Measurements from ENCODE around the gene PPM1N. TPM values are rescaled to one million over a fixed set of nuclear protein-coding genes. Genes with fewer than 3 reads are reported as not detected.

The PPM1N gene
- total and polyA plus RNA-seq, 2 of the 13 experiments (the other 11 are each of a cell fraction or from before 2014, with no cell fraction given): 0.31 to 1.8 TPM

DNA sequence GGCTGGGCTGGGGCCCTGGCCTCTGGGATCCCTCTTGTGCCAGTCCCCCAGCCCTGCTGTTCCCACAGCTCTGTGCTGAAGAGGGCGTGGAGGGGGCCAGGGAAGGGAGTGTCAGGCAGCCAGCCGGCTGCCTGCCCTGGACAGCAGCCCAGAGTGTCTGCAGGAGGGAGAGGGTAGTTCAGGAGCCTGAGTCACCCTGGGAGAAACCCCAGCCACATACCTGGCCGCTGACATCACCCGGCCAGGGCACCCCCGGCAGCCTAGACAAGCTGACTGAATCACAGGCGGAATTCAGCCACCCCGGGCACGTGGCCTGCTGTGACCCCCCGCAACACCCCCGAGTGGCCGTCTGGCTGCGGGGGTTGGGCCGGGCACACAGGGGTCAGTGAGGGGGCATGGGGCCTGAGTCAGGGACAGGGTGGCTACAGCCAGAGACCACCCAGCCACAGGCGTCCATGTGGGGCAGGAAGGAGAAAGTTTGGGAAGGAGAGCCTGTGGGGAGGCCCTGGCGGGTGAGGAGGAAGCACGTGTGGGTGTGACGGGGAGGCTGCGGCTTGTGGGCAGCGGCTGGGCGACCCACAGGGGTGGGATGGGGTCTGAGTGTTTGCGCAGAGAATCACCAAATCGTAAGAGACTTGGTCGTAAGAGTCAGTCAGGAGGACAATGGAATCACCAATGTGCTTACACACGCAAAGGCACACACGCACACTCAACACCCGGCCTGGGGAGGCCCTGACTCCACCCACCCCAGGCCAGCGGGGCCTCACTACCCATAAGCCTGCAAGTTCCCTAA is 42.3 kb upstream of the PPM1N start (continued):
- TF ChIP-seq, protein P1, sequence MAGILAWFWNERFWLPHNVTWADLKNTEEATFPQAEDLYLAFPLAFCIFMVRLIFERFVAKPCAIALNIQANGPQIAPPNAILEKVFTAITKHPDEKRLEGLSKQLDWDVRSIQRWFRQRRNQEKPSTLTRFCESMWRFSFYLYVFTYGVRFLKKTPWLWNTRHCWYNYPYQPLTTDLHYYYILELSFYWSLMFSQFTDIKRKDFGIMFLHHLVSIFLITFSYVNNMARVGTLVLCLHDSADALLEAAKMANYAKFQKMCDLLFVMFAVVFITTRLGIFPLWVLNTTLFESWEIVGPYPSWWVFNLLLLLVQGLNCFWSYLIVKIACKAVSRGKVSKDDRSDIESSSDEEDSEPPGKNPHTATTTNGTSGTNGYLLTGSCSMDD (CRISPR knock-in tag; IDR thresholded peaks at IDR 0.05): no peak
- TF ChIP-seq, protein P2, sequence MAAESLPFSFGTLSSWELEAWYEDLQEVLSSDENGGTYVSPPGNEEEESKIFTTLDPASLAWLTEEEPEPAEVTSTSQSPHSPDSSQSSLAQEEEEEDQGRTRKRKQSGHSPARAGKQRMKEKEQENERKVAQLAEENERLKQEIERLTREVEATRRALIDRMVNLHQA (CRISPR knock-in tag; IDR thresholded peaks at IDR 0.05): no peak
- TF ChIP-seq MYC (CRISPR knock-in tag; IDR thresholded peaks at IDR 0.05; ENCODE audit: borderline replicate concordance) (peak; percentile 94), TBX2 (CRISPR knock-in tag; IDR thresholded peaks at IDR 0.05; ENCODE audit: borderline replicate concordance) (peak; percentile 83; the same call in 1 of the 2 replicates), ZNF761 (CRISPR knock-in tag; conservative IDR thresholded peaks at IDR 0.05) (no peak; the same call in 1 of the 2 replicates), ZNF224 (CRISPR knock-in tag; IDR thresholded peaks at IDR 0.05) (no peak), AGO2 (optimal IDR thresholded peaks at IDR 0.05; ENCODE audit: low read depth, low read length) (no peak), RXRB (CRISPR knock-in tag; IDR thresholded peaks at IDR 0.05; ENCODE audit: borderline replicate concordance) (peak; percentile 94), MIER3 (CRISPR knock-in tag; IDR thresholded peaks at IDR 0.05; ENCODE audit: borderline replicate concordance) (0 out of 2 replicates have a peak, but pooled peaks have one; percentile 23), ZNF274 (CRISPR knock-in tag; IDR thresholded peaks at IDR 0.05) (no peak), ZNF329 (CRISPR knock-in tag; IDR thresholded peaks at IDR 0.05; ENCODE audit: low read depth) (no peak), MED1 (CRISPR knock-in tag; IDR thresholded peaks at IDR 0.05) (peak; percentile 87), SOX5 (CRISPR knock-in tag; IDR thresholded peaks at IDR 0.05; ENCODE audit: borderline replicate concordance) (peak; percentile 68; the same call in 1 of the 2 replicates), POLR2A (IDR thresholded peaks at IDR 0.05; ENCODE audit: insufficient read depth in 1 of 2, low read depth in 2 of 2, low read length in 2 of 2) (no peak; a peak in 2 of 4 replicates), ZNF12 (CRISPR knock-in tag; IDR thresholded peaks at IDR 0.05) (no peak), ZNF335 (CRISPR knock-in tag; IDR thresholded peaks at IDR 0.05) (peak; percentile 63; the same call in 1 of the 2 replicates)
- TF ChIP-seq, protein P3, sequence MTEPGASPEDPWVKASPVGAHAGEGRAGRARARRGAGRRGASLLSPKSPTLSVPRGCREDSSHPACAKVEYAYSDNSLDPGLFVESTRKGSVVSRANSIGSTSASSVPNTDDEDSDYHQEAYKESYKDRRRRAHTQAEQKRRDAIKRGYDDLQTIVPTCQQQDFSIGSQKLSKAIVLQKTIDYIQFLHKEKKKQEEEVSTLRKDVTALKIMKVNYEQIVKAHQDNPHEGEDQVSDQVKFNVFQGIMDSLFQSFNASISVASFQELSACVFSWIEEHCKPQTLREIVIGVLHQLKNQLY (CRISPR knock-in tag; IDR thresholded peaks at IDR 0.05): peak; percentile 74
- TF ChIP-seq, protein P4, sequence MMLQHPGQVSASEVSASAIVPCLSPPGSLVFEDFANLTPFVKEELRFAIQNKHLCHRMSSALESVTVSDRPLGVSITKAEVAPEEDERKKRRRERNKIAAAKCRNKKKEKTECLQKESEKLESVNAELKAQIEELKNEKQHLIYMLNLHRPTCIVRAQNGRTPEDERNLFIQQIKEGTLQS (CRISPR knock-in tag; IDR thresholded peaks at IDR 0.05): peak; percentile 100
- TF ChIP-seq, protein P5, sequence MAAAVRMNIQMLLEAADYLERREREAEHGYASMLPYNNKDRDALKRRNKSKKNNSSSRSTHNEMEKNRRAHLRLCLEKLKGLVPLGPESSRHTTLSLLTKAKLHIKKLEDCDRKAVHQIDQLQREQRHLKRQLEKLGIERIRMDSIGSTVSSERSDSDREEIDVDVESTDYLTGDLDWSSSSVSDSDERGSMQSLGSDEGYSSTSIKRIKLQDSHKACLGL (CRISPR knock-in tag; IDR thresholded peaks at IDR 0.05): peak; percentile 78; the same call in 1 of the 2 replicates
- TF ChIP-seq, protein P6, sequence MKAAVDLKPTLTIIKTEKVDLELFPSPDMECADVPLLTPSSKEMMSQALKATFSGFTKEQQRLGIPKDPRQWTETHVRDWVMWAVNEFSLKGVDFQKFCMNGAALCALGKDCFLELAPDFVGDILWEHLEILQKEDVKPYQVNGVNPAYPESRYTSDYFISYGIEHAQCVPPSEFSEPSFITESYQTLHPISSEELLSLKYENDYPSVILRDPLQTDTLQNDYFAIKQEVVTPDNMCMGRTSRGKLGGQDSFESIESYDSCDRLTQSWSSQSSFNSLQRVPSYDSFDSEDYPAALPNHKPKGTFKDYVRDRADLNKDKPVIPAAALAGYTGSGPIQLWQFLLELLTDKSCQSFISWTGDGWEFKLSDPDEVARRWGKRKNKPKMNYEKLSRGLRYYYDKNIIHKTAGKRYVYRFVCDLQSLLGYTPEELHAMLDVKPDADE (CRISPR knock-in tag; IDR thresholded peaks at IDR 0.05): no peak
- TF ChIP-seq, protein P7, sequence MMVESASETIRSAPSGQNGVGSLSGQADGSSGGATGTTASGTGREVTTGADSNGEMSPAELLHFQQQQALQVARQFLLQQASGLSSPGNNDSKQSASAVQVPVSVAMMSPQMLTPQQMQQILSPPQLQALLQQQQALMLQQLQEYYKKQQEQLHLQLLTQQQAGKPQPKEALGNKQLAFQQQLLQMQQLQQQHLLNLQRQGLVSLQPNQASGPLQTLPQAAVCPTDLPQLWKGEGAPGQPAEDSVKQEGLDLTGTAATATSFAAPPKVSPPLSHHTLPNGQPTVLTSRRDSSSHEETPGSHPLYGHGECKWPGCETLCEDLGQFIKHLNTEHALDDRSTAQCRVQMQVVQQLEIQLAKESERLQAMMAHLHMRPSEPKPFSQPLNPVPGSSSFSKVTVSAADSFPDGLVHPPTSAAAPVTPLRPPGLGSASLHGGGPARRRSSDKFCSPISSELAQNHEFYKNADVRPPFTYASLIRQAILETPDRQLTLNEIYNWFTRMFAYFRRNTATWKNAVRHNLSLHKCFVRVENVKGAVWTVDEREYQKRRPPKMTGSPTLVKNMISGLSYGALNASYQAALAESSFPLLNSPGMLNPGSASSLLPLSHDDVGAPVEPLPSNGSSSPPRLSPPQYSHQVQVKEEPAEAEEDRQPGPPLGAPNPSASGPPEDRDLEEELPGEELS (CRISPR knock-in tag; IDR thresholded peaks at IDR 0.05): 0 out of 2 replicates have a peak, but pooled peaks have one; percentile 34
